HUDEP-2 (cell line): Measurements from ENCODE around the gene SLC8A1.

Experiments used
- DNase-seq, 76 experiments: peaks; one replicate each; lab custom pipeline; 2025; ENCODE audit not compliant: unreplicated experiment in 76 of 76; lab: John Stamatoyannopoulos, UW

Gene SLC8A1

GRCh38 chr2:40123746-40124145 lies 328.1 kb downstream of the SLC8A1 start:
- no peak for DNase-seq

DNA sequence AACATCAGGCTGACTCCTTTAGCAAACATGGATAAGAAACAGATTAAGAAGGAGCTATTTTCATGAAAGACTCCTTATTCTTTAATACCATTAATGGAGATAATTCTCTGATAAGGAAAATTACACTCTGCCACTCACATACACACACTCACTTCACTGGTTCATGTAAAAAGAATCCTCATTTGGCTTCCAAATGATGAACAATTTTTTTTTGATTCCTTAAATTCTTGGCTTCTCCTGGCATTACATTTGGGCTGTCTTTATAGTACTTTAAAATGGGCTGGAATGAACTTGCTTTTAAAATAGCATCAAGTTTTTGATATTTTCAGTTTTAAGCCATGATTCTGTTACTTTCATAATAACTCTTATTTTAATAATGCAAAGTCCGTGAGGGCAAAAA lies 328.6 kb downstream of the SLC8A1 start:
- no peak for DNase-seq

GRCh38 chr2:40120957-40121356 lies 330.9 kb downstream of the SLC8A1 start:
- DNase-seq, result no peak

DNA sequence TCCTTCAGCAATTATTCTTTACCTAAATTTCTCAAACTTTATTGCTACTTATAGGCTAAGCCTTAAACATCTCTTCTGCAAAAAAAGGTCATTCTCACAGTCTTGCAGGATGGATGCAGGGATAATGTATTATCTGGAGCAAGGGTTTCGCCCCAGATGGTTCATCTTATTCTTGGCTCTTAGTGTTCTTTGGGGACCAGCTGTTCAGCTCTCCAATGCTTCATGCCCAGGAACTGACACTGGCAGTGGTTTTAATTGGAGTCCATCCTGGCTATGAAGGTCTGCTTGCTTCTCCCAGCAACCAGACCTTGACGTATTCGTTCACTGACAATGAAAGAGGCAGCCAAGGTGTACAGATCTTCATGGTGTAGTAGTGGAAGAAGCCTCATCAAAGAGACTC lies 331.9 kb downstream of the SLC8A1 start:
- no peak for DNase-seq

DNA sequence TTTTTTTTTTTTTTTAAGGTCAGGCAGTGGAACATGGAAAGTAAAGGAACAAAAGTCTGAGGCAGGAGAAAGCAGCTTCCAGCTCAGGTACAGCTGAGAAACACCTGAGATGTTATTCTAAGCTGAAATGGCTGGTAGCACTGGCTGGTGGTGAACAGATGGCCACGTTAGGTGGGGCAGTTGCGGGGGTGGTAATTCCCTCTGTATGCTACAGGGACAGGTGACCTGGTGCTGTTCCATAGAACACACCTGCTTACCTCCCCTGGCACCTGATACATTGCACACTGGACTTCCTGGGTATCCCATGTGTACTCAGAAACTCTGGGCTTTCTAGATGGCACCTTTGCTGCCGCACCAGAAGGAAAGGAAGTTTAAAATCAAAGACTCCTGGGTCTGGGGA lies 333.3 kb downstream of the SLC8A1 start:
- no peak for DNase-seq

DNA sequence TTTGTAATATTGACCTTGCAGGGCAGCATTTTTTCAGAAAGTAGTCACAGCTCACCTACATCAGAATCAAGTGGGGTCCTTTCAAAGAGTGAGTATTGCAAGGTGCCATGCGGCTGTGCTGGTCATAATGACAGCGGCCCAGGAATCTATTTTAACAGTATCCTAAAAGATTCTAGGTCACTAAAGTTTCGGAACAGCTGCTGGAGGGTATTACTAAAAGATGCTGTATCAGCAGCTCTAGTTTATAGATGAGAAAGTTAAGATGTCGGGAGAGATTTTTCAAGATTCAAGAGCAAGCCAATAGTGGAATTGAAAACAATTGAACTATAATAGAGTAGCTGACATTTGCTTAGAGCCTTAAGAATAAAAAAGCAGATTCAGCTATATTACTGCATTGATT lies 336.0 kb downstream of the SLC8A1 start:
- DNase-seq, result no peak

- no peak for DNase-seq
Observed at GRCh38 chr2:40115348-40115747, 336.5 kb downstream of the SLC8A1 start.

GRCh38 chr2:40113997-40114396 lies 337.9 kb downstream of the SLC8A1 start:
- no peak for DNase-seq

- no peak for DNase-seq
Observed at GRCh38 chr2:40113272-40113968, 338.5 kb downstream of the SLC8A1 start.

DNA sequence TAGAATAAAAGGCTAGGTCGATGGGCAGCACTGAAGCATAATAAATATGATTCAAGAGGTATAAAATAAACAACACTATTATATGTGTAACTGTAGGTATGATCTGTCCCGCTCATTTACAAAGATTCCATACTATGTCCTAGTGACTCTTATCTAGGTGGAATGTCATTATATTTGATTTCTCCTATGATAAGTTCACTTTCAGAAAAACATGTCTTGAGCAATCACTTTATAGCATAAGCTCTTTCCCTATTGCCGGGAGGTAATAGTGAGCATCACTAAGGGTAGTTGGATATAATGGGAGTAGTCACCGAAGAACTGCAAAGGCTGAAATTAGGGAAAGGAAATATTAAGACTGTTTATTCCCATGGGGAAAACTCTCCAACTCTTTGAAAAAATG lies 342.5 kb downstream of the SLC8A1 start:
- DNase-seq, result no peak

DNA sequence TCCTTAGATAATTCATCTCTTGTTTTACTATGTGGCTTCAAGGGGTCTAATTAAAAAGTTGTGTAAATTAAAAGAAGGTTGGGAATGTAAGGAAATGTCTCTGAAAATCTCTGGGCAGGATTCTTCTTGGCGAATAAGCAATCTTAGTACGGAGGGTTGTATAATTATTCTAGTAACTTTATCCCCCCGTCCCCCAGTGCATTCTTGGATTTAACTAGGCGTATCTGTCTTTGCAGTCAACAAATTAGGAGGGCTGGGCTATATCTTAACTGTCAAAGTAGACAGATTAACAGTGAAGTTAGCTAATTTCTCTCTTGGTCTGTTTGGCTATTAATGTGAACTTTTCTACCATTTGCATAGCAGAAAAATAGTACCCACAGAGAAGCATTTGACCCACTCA lies 343.0 kb downstream of the SLC8A1 start:
- no peak for DNase-seq

DNA sequence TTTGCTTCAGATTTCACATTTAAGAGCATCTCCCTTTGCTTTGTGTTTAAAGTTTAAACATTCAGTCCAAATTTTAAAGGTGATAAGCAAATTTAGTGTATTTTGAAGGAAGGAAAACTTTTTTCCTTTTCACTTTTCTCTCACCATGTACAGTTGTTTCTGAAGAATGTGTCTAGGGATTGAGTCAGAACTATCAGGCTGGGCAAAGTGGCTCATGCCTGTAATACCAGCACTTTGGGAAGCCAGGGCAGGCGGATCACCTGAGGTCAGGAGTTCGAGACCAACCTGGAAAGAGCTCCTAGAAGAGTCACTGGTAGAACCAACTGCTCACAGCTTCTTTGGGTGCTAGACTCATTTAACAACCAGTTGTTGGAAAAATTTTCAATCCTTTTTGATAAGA lies 345.8 kb downstream of the SLC8A1 start:
- no peak for DNase-seq

- no peak for DNase-seq
Observed at GRCh38 chr2:40105593-40105992, 346.3 kb downstream of the SLC8A1 start.

- DNase-seq, result no peak
Observed at GRCh38 chr2:40103590-40103989, 348.3 kb downstream of the SLC8A1 start.

DNA sequence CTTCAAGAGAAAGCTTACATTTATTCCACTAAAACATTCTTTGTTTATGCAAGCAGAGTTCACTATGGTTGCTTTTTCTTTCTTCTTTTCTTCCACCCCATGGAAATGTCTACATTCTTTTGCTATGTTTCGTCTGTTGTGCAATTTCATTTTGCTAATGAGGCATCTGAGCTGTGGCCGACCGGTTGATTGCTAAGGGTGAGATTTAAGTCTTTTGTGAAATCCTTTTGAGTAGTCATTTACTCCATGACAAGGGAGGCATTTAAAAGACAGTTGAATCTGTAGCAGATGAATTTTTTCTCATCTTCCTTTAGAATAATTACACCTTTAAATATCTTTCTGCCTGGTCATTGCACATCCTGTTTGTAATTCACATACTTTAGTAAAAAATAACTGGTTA lies 348.7 kb downstream of the SLC8A1 start:
- DNase-seq, result no peak

DNA sequence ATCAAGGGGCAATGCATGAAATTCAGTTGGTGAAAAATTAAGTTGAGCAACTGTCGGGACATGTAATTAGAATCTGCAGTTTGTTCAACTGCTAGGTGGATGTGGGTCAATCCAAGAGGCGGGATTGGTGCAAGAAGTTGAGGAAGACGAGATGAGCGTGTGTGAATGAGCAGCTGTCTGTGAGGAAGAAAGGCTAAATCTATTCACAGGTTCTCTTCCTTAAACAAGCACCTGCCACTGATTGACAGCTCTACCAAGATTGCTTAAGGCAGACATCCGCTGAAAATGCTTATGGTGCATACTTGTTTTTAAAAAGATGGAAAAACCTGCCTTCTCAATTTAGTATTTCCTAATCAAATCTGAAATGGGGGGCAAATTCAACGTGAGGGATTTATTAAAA lies 349.4 kb downstream of the SLC8A1 start:
- no peak for DNase-seq

DNA sequence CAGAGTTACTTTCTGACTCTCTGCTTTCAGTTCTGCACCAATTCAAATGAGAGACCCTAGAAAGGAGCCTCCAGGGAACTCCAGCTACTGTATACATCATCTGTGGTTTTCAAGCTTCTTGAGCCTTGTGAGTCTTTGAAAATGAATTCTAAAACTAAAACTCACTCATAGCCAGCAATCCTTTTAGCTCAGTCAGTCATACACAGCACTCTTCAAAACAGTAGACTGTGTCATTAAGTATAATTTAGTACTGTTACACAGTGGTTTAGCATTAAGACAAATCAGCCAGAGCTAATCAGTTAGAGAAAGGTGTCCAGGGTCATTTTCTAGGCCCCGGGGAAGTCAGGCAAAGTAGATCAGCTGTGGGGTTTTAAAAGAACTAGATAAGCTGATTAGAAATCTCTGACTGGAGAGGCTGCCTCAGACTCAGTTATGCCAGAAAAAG lies 350.7 kb downstream of the SLC8A1 start:
- DNase-seq, result no peak

DNA sequence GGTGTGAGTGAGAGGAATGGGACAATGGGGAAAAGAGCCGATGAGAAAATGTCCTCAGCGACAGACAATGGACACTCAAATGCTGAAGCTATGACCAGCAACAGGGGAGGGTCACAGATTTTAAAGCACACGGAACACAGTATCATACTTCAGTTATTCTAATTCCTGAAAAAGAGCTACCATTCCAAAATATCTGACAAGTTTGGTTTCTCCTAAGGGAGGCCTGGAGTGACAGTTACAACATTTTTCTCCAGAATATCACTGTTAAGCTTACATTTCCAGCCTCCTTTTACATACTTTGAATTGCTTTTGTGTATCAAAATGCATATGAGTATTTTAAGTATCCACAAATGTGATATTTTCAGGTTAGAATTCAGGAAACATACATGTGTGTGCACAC lies 351.2 kb downstream of the SLC8A1 start:
- no peak for DNase-seq

GRCh38 chr2:40098786-40099470 lies 353.0 kb downstream of the SLC8A1 start:
- no peak for DNase-seq

DNA sequence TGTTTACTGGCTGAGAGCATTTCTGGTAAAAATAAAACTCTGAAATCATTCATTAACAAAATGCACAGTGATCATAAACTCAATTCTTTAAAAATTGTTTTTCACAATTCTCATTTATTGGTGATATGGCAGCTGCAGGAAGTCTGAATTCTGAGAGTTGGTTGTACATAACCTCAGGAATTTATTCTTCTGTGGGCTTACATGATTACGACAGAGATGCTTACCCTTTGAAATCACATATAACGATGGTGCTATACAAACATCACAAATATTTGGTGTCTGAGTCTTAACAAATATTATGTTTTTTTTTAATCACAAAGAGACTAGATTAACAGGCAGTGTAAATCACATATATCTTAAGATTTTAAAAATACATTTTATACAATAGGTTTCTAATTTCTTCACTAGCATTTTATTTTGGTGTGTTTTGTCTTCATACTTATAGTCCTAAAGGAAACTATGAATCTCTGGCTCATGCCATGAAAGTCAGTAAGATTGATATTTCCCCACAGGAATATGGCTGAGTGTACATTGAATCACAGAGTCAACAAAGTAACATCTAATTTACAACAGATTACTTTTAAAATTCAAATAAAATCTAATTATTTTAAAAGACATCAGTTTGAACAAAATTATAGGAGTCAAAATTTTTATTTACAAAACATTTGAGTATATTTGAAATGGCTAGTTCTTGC lies 354.1 kb downstream of the SLC8A1 start:
- DNase-seq, result no peak

GRCh38 chr2:40096360-40096759 lies 355.5 kb downstream of the SLC8A1 start:
- DNase-seq, result no peak

DNA sequence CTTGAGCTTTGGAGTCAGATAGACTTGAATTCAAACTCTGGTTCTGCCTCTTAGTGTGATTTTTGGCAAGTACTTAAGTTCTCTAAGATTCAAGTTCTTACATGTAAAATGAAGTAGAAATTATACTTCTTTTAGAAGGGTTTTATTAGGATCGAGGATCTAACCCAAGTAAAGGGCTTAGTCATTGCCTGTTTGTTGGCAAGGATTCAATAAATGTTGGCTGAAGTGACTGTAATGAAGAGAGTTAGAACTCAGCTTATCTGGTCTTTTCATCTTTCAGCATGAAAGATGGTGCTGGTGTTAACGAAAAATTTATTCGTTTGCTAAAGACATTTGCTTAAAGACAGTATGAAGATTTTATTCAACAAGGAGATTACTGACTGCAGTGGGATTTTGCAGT lies 356.9 kb downstream of the SLC8A1 start:
- peak in 12 of 76 experiments; percentile 0 to 45 (median 12) for DNase-seq
